T1000 (cell line): ENCODE data around the gene NRARP.

Source experiments
- DNase-seq: peaks from one replicate; lab custom pipeline; 2025; ENCODE audit warnings: mixed read lengths; lab: John Stamatoyannopoulos, UW

NRARP gene

GRCh38 chr9:137321726-137322361, 19.8 kb upstream of the NRARP start:
- DNase-seq: no peak

DNA sequence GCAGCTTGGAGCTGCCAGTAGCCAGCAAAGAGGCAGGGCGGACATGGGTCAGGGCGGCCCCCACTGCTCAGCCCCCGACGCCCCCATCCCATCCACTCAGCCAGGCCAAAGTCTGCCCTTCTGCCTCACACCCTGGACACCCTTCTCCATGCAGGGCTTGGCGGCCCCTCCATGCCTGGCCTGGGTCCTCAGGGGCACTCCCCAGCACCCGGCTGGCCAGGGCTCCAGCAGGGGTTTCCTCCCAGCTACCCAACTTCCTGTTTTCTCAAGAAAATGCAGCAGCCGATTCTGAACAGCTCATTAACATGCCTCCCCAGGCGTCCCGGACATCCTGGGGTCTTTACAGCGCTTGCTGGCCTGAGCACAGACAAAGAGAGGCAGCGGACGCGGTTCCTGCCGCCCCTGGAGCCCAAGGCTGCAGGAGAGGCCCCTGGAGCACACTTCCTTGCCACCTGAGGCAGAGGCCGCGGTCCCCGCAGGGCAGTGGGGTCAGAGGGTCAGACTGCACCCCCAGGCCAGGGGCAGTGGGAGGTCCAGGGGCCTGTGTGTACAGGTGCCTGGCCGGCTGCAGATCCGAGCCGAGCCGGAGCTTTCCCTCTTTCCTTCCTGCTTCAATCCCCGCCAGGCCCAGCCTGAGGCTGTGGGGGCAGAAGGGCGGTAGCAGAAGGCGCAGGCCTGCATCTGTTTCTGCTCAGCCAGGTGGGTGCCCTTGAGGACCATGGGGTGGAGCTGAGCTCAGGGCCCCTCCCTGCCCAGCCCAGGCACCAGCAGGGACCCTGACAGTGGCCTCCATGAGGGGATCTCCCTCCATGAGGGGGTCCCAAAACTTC, 18.7 kb upstream of the NRARP start:
- DNase-seq: no peak

GRCh38 chr9:137319739-137320551, 17.9 kb upstream of the NRARP start:
- DNase-seq: no peak

DNA sequence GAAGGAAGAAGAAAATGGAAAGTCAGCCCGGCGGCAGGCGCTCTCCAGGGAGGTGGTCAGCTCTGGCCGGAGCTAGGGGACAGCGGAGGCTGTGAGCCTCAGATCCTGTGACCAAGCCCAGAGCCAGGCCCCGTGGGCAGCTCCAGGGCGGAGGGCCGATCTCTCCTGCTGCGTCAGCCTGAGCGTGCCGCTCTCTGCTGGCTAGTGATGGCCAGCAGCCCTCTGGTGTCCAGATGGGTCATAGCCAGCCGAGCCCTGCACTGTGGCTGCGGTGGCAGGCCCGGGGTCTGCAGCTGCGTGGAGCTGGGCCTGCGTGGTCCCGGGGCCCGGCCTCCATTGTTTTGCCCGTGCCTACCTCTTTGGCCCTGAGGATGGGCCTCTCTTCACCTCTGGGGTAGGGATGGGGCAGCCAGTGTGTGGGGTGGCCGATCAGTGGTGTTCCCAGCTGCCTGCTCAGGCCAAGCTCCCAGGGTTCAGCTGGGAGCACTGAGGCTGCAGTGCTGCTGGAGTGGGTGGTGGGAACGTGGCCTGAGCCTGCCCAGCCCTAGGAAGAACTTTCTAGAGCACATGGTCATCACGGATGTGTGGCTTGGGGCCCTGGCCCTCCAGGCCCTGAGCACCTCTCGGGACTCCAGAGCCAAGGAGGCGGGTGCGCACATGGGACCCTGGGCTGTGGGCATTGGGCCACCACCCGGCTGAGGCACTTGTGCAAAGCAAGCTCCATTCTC, 17.1 kb upstream of the NRARP start:
- DNase-seq: no peak

DNA sequence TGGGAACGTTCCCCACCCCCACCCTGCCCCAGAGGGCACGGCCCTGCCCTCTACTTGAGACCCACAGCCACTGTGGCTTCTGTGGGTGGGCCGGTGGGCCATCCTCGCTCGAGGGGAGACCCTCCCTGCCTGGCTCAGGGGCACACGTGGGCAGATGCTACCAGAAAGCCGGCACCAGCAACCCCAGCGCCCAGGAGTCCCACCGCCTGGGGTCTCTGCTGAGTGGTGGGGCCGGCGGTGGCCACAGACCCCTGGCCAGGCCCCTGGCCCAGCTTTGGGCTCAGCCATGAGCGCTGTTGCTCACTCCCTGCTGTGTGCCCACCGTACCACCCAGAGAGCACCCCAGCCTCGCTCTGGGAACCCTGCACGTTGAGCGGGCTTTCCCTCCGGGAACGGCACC, 16.5 kb upstream of the NRARP start:
- no peak for DNase-seq

DNA sequence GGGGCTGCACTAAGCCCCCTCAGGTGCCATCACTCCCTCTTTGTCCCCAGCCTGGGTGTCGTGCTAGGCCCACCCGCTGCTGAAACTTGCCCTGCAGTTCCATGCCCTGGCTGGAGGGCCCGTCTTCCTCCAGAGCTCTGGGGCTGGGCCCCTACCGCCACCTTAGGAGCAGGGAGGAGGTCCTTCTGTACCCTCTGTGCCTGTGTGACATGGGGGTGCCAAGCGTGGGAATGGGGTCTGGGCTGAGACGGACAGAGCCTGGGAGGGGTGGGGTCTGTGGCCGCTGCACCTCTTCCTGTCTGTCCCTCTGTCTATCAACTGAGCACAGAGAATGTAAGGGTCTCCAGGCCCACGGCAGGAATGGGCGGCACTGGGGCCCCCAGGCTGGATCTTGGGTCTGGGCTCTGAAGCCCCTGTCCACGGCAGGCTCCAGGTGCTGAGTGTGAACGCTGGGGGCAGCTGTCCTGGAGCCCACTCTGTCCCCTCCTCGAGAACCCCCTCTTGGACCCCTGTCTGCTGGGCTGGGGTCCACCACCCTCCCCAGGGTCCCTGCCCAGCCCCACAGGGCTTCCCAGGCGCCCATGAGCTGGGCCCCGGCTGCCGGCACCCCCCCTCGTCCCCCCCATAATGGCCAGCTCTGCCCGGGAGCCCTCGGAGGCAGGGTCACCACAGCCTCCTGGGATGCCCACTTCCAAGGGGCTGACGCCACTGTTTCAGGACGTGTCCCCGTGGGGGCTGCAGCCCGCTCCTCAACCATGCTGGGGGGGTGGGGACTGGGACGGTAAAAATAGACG, 15.8 kb upstream of the NRARP start:
- no peak for DNase-seq

DNA sequence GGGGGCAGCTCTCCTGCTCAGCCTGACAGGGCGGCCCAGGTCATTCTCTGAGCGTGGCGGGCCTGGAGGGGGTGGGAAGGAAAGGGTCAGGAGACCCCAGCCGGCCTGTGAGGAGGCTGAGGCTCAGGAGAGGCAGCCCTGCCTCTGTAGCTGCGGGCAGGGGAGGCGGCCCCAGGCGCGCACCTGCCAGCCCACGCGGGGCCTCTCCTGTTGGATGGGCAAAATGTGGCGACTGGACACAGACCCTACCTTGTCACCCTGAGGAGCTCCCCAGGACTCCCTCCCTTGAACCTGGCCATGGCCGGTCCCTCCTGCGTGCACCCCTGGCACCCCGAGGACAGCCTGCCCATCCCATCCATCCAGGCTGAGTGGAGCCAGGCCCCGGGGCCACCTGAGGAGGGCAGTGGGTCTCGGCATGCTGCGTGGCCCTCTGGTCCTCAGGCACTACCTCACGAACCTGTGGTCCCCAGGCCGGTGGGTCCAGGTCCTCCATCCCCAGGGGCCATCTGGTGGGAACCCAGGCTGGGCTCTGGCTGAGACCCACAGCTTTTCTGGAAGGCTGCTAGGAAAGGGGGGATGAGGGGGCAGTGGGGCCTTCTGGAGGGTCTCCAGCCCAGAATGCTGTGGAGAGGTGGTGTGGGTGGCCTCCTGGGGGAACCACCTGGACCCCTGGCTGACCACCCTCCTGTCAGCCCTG, 15.1 kb upstream of the NRARP start:
- no peak for DNase-seq

DNA sequence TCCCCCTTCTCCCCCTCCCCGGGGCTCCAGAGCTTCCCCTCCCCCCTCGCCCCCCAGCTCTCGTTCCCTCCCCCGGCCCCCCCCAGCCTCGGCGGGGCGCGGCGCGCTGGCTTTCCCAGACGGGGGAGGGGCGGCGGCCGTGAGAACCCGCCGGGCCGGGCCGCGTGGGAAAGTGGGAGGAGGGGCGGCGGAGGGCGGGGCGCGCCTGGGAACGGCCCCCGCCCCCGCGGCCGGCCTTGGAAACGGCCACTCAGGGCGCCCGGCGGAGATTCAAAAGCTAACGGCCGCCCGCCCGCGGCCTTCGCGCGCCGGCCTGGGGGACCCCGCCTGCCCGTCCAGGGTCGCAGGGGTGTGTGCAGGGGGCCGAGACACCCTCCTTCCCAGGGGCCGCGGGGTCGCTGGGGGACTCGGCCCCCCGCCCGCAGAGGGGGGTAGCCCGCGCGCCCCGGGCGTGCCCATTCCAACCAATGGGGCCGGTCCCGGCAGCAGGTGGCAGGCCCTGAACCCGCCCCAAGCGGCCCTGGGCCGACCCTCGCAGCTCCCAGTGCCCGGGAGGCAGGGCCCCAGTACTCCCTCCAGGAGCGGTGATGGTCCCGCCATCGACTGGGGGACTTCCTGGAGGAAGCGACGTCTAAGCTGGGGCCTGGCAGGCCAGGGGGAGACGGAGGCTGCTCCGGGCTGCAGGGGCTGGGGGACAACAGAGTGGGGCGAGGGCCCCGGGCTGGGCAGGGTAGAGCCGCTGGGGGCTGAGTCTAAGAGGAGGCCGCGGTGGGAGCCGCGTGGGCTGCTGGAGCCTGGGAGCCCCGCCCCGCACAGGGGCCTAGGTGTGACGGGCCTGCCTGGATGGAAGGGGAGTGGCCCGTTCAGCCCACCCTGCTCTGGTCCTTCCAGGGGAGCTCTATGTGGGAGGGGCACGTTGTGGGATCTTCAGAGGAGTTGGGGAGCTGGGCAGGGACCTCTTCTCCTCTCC, 14.2 kb upstream of the NRARP start:
- DNase-seq: no peak

GRCh38 chr9:137315581-137316011, 13.5 kb upstream of the NRARP start:
- DNase-seq: no peak

DNA sequence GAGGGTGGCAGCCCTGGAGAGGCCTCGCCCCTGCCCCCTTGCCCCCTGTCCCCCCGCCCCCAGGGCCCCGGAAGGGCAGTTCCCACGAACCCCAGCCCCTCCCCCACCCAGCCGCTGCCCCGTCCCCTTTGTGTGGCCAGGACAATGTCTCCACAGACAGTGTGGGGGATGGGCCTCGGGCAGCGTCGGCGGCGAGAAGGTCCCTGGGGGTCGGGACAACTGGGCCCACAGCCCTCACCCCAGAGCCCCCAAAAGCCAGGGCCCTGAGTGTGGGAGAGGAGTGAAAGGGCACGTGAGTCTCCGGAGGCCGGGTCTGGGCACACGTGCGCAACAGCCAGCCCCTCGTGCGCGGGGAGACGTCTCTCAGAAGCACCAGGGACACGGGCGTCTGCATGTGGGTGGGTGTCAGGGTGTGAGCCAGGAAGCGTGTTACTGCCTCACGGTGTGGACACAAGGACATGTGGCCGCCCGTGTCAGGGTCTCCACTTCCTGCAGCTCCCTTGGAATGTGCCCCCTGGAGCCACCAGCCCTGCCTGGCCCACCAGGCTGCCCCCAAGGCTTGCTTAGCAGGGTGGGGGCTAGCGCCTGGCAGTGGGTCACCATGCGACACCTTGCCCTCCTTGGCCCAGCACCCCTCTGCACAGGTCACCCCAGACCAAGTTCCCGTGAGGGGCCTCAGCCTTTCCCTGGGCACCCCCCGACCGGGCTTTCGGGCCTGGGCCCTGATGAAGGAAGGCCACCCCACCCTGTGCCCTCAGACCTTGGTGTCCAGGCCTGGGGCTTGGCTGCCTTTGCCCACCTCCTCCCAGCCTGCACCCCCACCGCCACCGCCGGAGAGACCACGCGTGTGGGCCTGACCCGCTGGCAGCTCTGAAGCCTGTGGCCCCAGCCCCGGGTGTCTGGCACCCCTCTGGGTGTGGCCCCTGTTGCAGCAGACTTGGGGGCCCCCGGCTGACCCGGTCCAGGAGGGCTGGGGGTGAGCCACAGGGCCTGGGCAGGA, 12.8 kb upstream of the NRARP start:
- DNase-seq: no peak

DNA sequence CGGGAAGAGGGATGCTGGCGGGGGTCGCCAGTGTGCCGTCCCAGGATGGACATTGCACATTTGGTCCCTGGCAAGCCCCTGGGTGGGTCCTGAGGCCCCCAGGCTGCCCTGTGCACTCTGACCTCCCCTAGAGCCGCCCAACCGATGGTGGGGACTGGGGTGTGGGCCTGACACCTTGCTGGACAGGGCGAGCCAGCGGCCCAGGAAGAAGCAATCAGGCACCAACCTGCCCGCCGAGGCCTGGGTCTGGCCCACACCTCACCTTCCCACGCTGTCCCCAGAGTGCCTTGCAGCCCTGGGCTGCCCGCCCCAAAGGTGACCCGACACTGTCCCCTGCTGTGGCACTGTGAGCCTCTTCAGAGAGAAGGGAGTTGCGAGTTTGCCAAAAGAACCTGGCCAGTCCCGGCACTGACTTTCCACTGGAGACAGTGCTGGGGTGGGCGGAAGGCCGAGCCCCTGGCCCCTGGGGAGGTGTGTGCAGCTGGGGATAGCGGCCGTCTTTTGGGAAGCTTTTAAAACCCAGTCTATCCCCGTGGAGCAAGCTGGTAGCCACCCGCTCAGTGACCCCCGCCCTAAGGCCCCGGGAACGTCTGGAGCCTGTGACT, 12.0 kb upstream of the NRARP start:
- DNase-seq: no peak

- no peak for DNase-seq
These were observed 11.4 kb upstream of the NRARP start for GRCh38 chr9:137313326-137313936.

DNA sequence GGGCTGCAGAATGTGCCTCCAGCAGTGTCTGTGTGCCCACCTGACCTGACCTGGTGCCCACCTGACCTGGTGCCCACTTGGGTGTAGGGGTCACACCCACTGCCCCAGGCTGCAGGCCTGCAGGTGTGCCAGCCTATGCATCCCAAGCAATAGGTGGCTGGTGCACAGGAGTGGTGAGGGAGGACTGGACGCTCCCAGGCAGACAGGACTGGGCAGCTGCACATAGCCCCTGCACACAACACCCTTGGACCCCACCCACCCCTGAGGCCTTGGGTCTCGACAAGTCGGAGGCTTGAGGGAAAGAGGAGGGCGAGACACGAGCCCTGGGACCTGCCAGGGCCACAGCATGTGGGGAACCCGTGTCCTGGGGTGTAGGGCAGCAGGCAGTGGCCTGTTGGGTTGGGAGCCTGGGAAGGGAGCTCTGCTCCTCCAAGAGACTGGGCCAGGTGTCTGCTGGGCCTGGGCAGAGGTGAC, 10.8 kb upstream of the NRARP start:
- no peak for DNase-seq

- DNase-seq: no peak
These were observed 10.1 kb upstream of the NRARP start for GRCh38 chr9:137311986-137312851.

- no peak for DNase-seq
These were observed 9.3 kb upstream of the NRARP start for GRCh38 chr9:137311171-137311985.
